NK-92 (cell line): ENCODE results near the gene ATP2C2.
"Not testable (repeated sequence)": the region's sequence is repeated elsewhere in the genome, so short reads cannot be mapped to it uniquely, and the experiment has no call there.

Experiments
- DNase-seq: peaks from one replicate; lab custom pipeline; 2025; ENCODE audit not compliant: unreplicated experiment; lab: John Stamatoyannopoulos, UW

ATP2C2 gene

DNA sequence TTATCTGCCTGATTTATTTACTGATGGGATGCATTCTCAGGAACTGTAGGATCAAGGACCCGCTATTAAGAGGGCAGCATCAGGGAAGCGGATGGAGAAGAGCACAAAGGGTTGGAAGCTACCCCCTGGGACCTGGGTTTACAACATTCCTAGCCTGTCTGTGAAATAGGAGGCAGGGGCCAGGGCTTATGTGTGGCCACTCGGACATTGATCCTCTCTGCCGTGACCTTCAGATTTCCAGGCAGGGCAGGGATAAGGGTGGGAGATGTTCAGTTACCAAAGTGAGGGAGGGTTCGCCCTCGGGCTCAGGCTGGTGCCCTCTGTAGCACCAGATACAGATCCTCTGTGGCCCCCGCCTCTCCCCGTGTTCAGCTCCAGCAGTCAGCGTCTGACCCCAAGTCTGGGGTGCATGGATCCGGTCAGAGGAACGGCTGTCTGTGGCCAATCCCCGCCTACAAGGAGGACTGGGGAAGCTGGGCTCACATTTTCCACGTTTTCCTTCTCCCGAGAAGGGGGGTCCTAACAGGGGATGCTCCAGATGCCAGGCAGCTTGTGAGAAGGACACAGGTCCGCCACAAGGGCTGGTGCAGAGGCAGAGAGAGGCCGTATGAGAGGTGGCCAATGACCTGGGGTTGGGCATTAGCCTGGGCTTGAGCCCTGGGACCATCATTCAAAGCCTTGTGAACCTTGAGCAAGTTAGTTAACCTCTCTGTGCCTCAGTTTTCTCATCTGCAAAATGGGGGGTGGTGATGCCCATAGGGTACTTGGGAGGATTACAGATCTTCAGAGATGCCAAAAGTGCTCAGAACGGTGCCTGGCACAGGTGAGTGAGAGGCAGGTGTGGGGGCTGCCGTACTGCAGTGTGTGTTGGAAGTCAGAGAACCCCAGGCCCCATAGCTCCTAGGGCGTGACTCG lies 48.3 kb downstream of the ATP2C2 start:
- no peak for DNase-seq

DNA sequence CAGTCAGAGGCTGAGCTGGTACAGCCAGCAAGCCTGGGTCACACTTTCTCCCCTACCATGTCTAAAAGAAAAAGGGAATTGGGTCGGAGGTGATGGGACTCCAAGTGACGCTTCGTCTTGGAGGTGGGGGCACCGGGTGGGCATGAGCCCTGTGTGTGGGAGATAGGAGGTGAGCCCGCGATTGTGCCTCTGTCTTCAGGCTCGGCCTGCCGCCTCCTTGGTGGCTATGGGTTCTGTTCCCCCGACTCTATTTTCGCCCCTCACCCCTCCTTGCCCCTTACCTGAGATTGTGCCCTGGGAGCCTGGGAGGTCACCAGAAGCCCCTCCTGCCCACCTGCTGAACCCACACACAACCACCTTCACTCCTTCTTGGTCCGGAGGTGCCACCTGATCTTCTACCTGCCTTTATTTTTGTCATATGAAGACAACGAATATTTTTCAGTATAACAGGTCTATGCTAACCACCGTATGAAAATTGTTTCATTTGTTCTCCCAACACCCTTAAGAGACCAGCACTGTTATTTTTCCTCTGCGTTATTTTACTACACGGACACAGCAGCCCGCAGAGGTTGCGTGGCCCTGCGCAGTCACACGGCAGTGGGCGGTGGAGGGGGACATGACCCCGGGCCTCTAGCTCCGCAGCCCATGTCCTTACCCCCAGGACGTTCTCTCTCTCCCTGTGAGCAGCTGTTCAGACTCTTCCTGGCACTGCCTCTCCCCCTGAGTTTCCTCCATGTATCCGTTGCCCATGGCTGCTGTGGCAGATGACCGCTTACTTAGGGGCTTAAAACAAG lies 49.9 kb downstream of the ATP2C2 start:
- DNase-seq: no peak

DNA sequence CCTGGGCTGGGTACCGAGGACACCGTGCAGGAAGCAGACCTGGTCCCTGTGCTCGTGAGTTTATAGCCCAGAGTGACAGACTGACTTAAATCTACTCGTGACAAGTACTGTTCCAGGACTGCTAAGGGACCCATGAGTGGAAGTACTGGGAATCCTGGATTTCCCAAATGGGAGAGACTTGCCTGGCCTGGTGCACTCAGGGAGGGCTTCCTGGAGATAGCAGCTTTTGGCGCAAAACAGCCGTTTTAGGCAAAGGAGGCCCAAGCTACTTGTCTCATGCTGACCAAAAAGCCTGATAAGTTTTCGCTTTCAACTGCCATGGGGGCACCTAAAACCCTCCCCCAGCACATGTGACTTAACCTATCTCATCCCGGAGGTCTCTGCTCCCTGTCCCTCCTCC lies 51.4 kb downstream of the ATP2C2 start:
- no peak for DNase-seq

DNA sequence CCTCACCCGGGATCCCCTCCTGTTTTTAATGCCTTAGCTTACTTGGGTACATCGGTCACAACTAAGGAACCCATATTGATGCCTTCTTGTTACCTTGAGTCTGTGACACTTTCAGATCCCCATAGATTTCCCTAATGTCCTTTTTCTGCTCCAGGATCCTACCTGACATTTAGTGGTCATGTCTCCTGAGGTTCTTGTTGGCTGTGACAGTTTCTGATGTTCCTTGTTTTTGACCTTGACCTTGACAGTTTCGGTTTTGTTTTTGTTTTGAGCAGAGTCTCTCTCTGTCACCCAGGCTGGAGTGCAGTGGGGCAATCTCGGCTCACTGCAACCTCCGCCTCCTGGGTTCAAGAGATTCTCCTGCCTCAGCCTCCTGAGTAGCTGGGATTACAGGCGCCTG lies 52.2 kb downstream of the ATP2C2 start:
- DNase-seq: not testable (repeated sequence)

DNA sequence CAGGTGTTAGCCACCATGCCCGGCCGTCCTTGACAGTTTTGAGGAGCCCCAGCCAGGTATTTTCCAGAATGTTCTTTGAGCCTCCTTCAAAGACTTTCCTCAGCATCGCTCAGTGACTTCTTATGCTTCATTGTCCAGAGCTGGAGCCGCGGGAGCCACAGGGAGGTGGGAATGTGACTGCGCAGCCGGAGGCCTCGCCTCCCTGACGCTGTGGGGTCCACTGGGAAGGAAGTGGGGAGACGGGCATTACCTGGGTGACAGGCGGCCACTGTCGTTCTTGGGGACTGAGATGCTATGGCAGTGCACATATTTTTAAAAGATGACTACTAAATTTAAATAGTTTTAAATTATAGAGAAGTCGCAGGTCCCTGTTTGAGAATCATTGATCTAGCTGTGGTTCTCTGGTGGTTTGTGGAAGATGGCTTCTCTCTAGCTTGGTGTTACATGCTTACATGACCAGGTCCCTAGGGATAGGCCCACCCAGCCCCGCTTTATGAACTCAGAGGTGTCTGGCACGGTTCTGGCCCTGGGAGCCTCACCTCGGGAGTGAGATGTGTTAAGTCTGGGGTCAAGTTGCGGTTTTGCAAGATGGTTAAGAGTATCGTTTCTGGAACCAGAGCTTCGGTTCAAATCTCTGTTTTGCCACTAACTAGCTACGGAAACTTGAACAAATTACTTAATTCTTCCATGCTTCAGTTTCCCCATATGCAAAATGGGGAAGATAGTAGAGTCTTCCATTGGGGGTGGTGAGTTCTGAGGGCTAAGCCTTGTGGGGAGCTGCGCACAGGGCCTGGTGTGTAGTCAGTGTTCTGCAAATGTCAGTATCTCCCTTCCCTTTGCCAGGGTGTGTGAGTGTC lies 53.0 kb downstream of the ATP2C2 start:
- no peak for DNase-seq

DNA sequence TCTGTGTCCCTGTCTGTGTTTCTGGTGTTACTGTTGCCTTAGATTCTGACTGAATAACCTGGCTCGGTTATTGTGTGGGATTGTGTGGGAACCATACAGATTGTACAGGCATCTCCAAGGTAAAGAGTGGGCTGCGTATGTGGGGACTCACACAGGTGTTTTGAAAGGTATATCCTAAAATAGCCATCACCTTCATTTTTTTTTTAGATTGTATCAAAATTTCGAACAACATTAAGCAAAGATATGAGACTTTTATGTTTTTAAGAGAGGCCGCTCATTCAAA lies 53.5 kb downstream of the ATP2C2 start:
- no peak for DNase-seq

DNA sequence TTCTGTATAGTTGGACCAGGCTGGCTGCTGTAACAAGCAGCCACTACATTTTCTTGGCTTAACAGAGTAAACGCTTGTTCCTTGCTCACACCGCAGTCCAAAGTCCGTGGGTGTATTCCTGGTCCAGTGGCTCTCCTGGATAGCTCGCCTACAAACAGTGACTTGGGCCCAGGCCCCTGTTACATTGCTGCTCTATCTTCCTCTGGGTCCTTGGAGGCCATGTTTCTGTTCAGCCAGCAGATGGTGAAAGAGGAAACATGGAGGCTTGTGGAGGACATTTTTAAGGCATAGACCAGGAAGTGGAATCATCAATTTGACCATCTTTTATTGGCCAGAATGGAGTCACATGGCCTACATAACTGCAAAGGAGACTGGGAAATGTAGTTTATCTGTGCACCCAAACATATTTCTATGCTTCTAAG lies 55.1 kb downstream of the ATP2C2 start:
- DNase-seq: no peak

DNA sequence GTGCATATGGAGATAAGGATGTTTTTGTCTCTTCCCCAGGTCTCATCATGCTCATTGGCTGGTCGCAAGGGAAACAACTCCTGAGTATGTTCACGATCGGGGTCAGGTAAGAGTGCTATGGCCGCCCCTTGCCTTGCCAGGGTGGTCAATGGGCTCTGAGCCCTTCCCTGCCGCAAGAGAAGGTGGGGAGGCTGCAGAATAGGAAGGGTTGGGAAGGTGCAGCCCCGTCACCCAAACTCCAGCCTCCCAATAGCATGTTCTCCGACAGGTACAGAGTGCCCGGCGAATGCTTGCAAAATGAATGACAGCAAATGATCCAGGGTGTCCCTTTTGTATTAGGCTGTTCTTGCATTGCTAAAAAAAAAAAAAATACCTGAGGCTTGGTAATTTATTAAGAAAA lies 57.4 kb downstream of the ATP2C2 start:
- DNase-seq: no peak

DNA sequence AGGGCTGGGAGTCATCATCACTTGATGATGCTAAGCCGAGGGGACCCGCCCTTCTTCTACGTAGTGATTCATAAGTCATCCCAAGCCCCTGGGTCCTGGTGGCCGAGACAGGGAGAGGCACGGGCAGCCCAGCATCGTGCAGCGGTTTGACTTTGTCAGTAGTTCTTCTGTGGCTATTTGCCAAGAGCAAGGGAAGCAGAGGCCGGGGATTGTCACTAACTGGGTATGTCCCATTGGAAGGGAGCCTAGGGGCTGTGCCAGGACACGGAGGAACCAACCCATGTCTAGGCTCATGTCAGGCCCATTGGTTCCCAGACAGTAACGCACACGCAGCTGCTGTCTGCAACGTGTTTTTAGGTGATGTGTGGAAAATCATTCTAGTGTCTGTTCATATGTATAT lies 58.5 kb downstream of the ATP2C2 start:
- no peak for DNase-seq

DNA sequence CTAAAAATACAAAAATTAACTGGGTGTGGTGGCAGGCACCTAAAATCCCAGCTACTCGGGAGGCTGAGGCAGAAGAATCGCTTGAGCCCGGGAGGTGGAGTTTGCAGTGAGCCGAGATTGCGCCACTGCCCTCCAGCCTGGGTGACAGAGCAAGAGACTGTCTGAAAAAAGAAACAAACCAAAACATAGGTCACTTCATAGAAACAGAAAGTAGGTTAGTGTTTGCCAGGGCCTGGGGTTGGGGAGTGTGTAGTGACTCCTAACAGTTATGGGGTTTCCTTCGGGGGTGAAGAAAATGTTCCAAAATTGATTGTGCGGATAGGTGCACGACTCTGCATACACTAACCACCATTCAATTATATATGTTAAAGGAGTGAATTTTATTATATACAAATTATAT lies 59.2 kb downstream of the ATP2C2 start:
- no peak for DNase-seq

DNA sequence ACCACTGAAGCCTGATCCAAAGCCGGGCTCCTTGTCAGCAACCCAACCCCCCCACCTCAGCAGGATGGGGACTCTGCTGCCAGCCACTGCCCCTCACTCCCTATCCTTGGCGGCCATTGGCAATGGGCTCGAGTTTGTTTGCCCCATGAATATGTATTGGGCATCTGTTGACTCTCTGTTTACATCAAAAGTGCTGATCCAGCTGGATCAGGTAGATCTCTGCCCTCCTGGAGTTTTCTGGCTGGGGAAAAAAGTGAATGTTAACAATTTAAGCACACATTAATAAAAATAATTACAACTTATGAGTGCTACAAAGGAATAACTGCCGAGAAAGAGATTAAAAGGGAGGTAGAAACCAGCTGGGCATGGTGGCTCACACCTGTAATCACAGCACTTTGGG lies 62.5 kb downstream of the ATP2C2 start:
- no peak for DNase-seq

DNA sequence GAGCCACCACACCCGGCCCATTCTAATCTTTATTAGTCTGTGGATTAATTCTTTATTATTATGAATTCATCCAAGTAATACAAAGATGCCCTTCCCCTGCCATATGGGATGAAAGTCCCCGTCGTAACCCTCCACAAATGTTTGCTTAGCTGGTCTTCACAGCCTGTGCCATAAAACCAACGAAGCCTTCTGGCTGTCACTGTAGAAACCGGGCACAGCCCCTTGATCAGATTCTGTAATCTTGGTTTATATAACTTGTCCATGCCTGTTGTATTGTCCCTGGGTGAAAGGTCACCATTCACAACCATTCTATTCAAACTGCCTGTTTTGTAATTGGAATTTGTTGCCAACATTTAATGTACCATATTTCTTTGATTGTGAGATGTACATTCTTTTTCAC lies 66.5 kb downstream of the ATP2C2 start:
- DNase-seq: no peak

DNA sequence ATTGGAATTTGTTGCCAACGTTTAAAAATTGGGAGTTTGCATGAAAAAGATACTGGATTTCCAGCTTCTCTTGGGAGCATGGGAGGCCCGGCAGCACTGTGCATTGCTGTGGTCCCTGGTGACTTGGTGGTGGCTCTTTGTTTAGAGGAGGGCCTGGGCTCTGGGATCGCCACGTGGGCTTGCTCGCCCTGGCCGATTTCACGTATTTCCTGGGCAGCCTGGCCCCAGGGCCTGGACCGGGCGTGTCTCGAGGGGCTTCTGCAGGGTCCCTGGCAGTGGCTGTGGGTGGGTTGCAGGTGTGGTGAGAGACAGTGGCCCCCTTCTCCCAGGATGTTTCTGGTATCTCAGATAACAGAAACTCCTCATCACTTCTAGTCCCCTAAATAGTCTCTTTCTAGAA lies 67.9 kb downstream of the ATP2C2 start:
- no peak for DNase-seq

DNA sequence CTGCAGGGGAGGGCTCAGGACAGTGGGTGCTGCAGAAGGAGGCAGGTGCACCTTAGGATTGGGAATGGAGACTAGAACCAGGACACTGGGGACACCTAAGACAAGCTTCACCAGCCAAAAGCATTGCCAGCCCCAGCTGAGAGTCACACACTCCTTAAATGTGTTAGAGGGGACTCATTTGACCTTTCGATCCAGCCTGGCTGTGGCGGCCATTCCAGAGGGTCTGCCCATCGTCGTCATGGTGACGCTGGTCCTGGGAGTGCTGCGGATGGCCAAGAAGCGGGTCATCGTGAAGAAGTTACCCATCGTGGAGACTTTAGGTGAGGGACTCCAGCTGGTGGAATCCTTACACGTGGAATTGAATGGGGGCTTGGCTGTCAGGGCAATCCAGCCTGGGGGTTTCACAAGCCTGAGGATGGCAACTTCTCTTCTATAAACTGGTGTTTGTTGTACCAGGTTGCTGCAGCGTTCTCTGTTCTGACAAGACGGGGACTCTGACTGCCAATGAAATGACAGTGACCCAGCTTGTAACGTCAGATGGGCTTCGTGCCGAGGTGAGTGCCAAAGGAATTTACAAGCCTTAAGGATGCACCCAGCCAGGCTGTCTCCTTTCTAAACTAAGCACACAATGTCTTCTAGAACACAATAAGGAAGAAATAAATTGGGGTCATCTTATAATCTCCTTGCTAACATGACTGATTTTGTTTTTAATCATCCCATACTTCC lies 70.8 kb downstream of the ATP2C2 start:
- DNase-seq: no peak

DNA sequence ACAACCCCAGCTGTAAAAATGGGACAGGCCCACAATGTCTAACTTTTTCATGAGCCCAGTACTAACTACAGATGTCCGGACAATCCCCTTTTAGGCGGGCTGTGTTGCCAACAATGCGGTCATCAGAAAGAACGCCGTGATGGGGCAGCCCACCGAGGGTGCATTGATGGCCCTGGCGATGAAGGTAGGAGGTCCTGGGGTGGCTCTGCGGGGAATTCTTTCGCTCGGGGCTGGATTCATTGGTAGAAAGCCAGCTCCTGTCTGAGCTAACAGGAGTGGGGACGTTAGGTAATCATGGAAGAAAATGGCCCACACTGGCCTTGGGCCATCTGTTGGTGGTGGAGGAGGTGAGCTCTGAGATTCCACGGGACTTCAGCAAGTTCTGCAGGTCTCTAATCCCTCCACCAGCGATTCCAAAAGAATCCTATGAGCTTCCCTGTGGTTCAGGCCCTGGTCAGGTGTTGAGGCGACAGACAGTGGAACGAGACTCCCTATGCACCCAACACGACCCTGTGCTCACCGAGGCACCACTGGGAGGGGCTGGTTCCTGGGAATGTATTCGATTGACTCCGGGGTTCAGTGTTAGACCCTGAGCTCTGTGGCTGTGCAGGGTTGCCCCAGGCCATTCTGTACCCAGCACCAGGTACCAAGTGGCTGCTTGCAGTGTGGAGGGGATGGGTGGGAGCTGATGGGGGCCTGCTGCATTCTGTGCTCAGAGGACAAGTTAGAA lies 74.2 kb downstream of the ATP2C2 start:
- no peak for DNase-seq

DNA sequence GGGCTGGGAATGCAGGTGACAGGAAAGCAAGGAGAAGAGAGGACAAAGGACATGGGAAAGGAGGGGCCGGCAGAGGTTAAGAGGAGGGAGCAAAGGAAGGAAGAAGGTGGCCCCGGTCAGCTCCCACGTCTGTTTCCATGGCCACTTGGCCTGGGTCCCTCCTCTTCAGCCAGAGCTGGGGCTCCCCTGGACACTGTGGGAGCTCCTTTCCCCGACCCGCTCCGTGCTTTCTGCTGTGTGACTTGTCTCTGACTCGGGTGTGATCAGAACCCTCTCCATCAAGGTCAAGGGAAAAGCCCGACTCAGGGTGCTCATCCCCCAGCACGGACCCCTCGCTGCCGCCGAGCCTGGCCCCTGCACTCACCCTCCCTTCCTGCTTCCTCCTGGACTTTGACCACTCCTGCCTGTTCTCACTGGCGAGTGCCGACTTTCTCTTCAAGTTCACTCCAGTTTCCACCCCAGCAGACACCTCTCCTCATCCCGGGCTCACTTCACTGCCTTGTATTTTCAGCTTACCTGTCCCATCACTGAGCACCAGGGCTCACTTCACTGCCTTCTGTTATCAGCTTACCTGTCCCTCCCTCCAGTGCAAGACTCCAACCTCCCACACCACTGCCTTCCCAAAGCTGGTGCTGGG lies 74.9 kb downstream of the ATP2C2 start:
- no peak for DNase-seq

DNA sequence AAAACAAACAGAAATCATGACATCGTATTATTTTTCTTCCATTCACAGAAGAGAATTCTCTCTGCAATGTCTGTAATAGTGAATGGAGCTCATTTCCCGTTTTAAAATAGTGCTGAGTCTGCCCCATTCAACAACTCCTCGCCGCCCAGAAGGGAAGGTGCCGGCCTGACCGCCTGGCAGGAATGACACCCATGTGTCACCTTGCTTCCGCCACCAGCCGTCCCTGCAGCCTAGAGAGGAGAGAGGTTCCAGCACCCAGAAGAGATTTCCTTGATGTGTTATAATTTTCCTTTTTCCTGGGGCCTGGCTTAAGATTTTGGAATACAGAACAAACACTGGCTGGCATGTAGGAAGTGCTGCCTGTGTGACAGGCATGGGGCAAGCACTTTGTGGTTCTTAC lies 76.1 kb downstream of the ATP2C2 start:
- no peak for DNase-seq

DNA sequence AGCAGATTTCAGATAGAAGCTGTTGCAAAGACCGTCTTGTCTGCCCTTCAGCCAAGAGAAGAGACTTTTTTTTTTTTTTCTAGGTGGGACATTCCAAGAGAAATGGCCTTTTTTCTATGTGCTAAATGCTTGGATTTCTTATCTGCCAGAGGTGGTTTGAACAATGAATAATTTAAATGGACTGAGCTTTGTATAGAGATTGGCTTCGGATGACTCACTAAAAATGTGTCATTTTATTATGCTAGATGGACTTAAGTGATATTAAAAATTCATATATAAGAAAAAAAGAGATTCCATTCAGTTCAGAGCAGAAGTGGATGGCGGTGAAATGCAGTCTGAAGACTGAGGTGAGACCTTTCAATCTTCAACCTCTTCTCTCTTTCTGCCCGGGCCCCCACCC lies 77.7 kb downstream of the ATP2C2 start:
- no peak for DNase-seq

DNA sequence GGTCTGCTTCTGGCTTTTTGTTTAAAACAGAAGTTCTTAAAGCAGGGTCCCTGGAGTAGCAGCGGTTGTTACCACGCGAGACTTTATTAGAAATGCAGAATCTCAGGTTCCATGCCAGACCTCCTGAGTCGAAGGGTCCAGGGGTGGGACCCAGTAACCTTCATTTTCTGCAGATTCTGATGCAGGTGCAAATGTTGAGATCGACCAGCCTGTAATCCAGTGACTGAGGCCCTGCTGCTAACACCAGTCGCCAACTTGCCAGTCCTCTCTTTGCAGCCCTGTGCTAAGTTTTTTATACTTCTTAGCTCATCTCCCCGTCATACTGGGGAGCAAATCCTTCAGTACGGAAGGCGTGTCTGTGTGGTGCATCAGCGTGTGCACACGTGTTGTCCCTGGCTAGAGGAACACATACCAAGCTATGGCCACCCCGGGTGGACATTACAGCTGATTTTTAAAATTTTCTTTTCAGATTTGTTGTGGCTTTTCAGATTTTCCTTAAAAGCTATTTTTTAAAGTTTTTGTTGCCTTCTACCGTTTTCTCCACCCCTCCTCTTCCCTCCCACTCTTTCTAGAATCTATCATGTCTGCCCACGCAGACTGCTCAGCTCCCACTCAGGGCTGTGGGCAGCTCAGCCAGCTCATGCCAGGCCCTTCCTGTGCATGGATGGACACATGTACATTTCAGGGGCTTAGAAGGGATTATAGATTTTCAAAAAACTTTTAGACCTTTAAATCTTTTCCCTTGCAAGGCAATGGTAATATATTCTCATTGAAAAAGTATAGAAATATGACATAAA lies 78.5 kb downstream of the ATP2C2 start:
- DNase-seq: no peak
